Mesenchymal stem cell (in vitro differentiated cells and primary cell): Measurements from ENCODE around the gene MROH8.
"Not testable (repeated sequence)": the region's sequence is repeated elsewhere in the genome, so short reads cannot be mapped to it uniquely, and the experiment has no call there.

Experiments
- DNase-seq: peaks from one replicate; pipeline ENCODE4 v3.0.0-alpha.2; 2013
- H2AFZ ChIP-seq: one replicate; pipeline ENCODE4 v1.6.1; 2013; ENCODE audit warnings: low read depth, mild to moderate bottlenecking, control low read depth, inconsistent platforms, low read length, moderate library complexity
- H2AK5ac ChIP-seq: 2 replicates; pipeline ENCODE4 v1.6.1; 2013; ENCODE audit warnings: low read length, moderate library complexity, mild to moderate bottlenecking, inconsistent platforms; ENCODE audit not compliant: severe bottlenecking
- H2BK120ac ChIP-seq: one replicate; pipeline ENCODE4 v1.6.1; 2013; ENCODE audit warnings: low read depth, mild to moderate bottlenecking, inconsistent platforms, low read length, moderate library complexity
- H2BK12ac ChIP-seq, 2 experiments: one replicate each; pipeline ENCODE4 v1.6.1; 2013; ENCODE audit warnings: inconsistent platforms in 2 of 2, low read length in 2 of 2, mild to moderate bottlenecking in 2 of 2, moderate library complexity in 2 of 2, control low read depth in 1 of 2
- H2BK15ac ChIP-seq: one replicate; pipeline ENCODE4 v1.6.1; 2013; ENCODE audit warnings: mild to moderate bottlenecking, low read depth, inconsistent platforms; ENCODE audit not compliant: poor library complexity, severe bottlenecking
- H2BK5ac ChIP-seq: 2 replicates; pipeline ENCODE4 v1.6.1; 2013; ENCODE audit warnings: low read depth, mild to moderate bottlenecking, low read length, control low read depth, inconsistent platforms; ENCODE audit not compliant: poor library complexity, severe bottlenecking
- H3K14ac ChIP-seq, 2 experiments: one replicate each; pipeline ENCODE4 v1.6.1; 2013; ENCODE audit warnings: inconsistent platforms in 2 of 2, low read length in 2 of 2, control low read depth in 1 of 2, mild to moderate bottlenecking in 1 of 2, moderate library complexity in 1 of 2
- H3K18ac ChIP-seq, 2 experiments: one replicate each; pipeline ENCODE4 v1.6.1; 2013; ENCODE audit warnings: inconsistent platforms in 2 of 2, low read length in 2 of 2, control low read depth in 1 of 2, low read depth in 1 of 2, mild to moderate bottlenecking in 1 of 2
- H3K23ac ChIP-seq, 2 experiments: one replicate each; pipeline ENCODE4 v1.6.1; 2013; ENCODE audit warnings: inconsistent platforms in 2 of 2, low read length in 2 of 2, mild to moderate bottlenecking in 2 of 2, moderate library complexity in 2 of 2, control low read depth in 1 of 2
- H3K27ac ChIP-seq: 2 replicates; pipeline ENCODE4 v1.5.1; 2013; ENCODE audit warnings: mild to moderate bottlenecking, moderate library complexity, low read length, control low read depth, inconsistent platforms; ENCODE audit not compliant: poor library complexity, severe bottlenecking
- H3K27me3 ChIP-seq, 2 experiments: 2 replicates each; pipeline versions ENCODE4 v1.6.1 to v1.7.0; 2013; ENCODE audit warnings: low read length in 2 of 2, mild to moderate bottlenecking in 2 of 2, moderate library complexity in 2 of 2, control low read depth in 1 of 2, inconsistent platforms in 1 of 2; ENCODE audit not compliant: control insufficient read depth in 1 of 2, insufficient read depth in 1 of 2
- H3K36me3 ChIP-seq, 2 experiments: 2 replicates each; pipeline versions ENCODE4 v1.6.1 to v1.7.0; 2013; ENCODE audit warnings: low read length in 2 of 2, control low read depth in 1 of 2, inconsistent platforms in 1 of 2, low read depth in 1 of 2, mild to moderate bottlenecking in 1 of 2; ENCODE audit not compliant: insufficient read depth in 2 of 2, control insufficient read depth in 1 of 2
- H3K4ac ChIP-seq, 2 experiments: one replicate each; pipeline ENCODE4 v1.6.1; 2013; ENCODE audit warnings: inconsistent platforms in 2 of 2, low read length in 2 of 2, mild to moderate bottlenecking in 2 of 2, moderate library complexity in 2 of 2, control low read depth in 1 of 2, low read depth in 1 of 2
- H3K4me1 ChIP-seq: 2 replicates; pipeline ENCODE4 v1.6.1; 2013; ENCODE audit warnings: low read depth, low read length, control low read depth; ENCODE audit not compliant: control insufficient read depth, insufficient read depth
- H3K4me2 ChIP-seq: 2 replicates; pipeline ENCODE4 v1.6.1; 2013; ENCODE audit warnings: low read length, mild to moderate bottlenecking, inconsistent platforms; ENCODE audit not compliant: poor library complexity, severe bottlenecking
- H3K4me3 ChIP-seq, 2 experiments: 2 replicates each; pipeline versions ENCODE4 v1.5.1 to v1.7.0; 2013; ENCODE audit warnings: low read length in 2 of 2, mild to moderate bottlenecking in 2 of 2, control low read depth in 1 of 2, low read depth in 1 of 2; ENCODE audit not compliant: insufficient read depth in 1 of 2
- H3K79me1 ChIP-seq: replicated peaks from 2 replicates; pipeline ENCODE4 v1.6.1; 2013; ENCODE audit warnings: mild to moderate bottlenecking, control low read depth, low read length, inconsistent platforms; ENCODE audit not compliant: poor library complexity, severe bottlenecking
- H3K9ac ChIP-seq: 2 replicates; pipeline ENCODE4 v1.7.0; 2013; ENCODE audit warnings: mild to moderate bottlenecking, low read length, moderate library complexity
- H3K9me3 ChIP-seq: 2 replicates; pipeline ENCODE4 v1.7.0; 2013; ENCODE audit warnings: mild to moderate bottlenecking, low read length; ENCODE audit not compliant: control insufficient read depth
- H4K8ac ChIP-seq: one replicate; pipeline ENCODE4 v1.6.1; 2013; ENCODE audit warnings: inconsistent platforms, mild to moderate bottlenecking, low read length, moderate library complexity
- H4K91ac ChIP-seq: one replicate; pipeline ENCODE4 v1.6.1; 2013; ENCODE audit warnings: mild to moderate bottlenecking, low read length, inconsistent platforms
- WGBS: methylation state at CpG from one replicate; pipeline ENCODE4 v1.1.7; 2013; ENCODE audit warnings: mixed read lengths; 5-methylcytosine and 5-hydroxymethylcytosine counted together

MROH8 gene

GRCh38 chr20:37069563-37069962 is 109.8 kb downstream of the MROH8 start:
- H3K27ac ChIP-seq, H3K14ac ChIP-seq, H3K23ac ChIP-seq, H2AK5ac ChIP-seq, H3K4me2 ChIP-seq, H4K8ac ChIP-seq, H3K79me1 ChIP-seq, H2BK5ac ChIP-seq, H3K4ac ChIP-seq, H3K36me3 ChIP-seq, H2AFZ ChIP-seq, H2BK15ac ChIP-seq, H3K4me3 ChIP-seq, H2BK120ac ChIP-seq, H4K91ac ChIP-seq, H2BK12ac ChIP-seq, H3K9ac ChIP-seq, H3K18ac ChIP-seq, DNase-seq, H3K27me3 ChIP-seq, H3K4me1 ChIP-seq, H3K9me3 ChIP-seq: not testable (repeated sequence)
- 95% methylated on average over 11 of the region's 25 CpGs for WGBS

GRCh38 chr20:37066168-37066567 is 113.2 kb downstream of the MROH8 start:
- Histone ChIP-seq H3K4ac (no peak overlapping the region), H3K4me3 (no peak overlapping the region), H3K36me3 (peaks cover 0 to 17% of the 10 kb centered on the region in 2 experiments), H2BK5ac (no peak overlapping the region), H3K18ac (no peak overlapping the region), H3K27me3 (no peaks in the 10 kb centered on the region), H3K9me3 (no peaks in the 10 kb centered on the region), H3K27ac (no peak overlapping the region), H3K14ac (no peak overlapping the region), H2AK5ac (no peak overlapping the region), H2AFZ (no peak overlapping the region), H4K8ac (no peak overlapping the region), H3K4me2 (no peak overlapping the region), H3K4me1 (no peaks in the 10 kb centered on the region), H2BK15ac (no peak overlapping the region), H4K91ac (no peak overlapping the region), H3K9ac (no peak overlapping the region), H2BK120ac (no peak overlapping the region), H3K23ac (no peak overlapping the region), H3K79me1 (peaks cover 4% of the 10 kb centered on the region), H2BK12ac (no peak overlapping the region)
- DNase-seq: no peak
- 89% methylated on average over 2 of the region's 2 CpGs for WGBS

- H3K79me1 ChIP-seq: peaks cover 3% of the 10 kb centered on the region
- H3K4me2 ChIP-seq: no peak overlapping the region
- H3K4me3 ChIP-seq: no peak overlapping the region
- H2AFZ ChIP-seq: no peak overlapping the region
- no peak for DNase-seq
- no peak overlapping the region for H2BK5ac ChIP-seq
- no peak overlapping the region for H2BK15ac ChIP-seq
- H3K18ac ChIP-seq: no peak overlapping the region
- H4K91ac ChIP-seq: no peak overlapping the region
- peaks cover 0 to 49% of the 10 kb centered on the region in 2 experiments for H3K36me3 ChIP-seq
- no peak overlapping the region for H2AK5ac ChIP-seq
- no peak overlapping the region for H4K8ac ChIP-seq
- H3K27me3 ChIP-seq: no peaks in the 10 kb centered on the region
- no peaks in the 10 kb centered on the region for H3K4me1 ChIP-seq
- no peak overlapping the region for H3K4ac ChIP-seq
- WGBS: 100% methylated on average over 2 of the region's 3 CpGs
- no peak overlapping the region for H2BK12ac ChIP-seq
- H3K9ac ChIP-seq: no peak overlapping the region
- no peaks in the 10 kb centered on the region for H3K9me3 ChIP-seq
- no peak overlapping the region for H2BK120ac ChIP-seq
- no peak overlapping the region for H3K23ac ChIP-seq
- no peak overlapping the region for H3K14ac ChIP-seq
- no peak overlapping the region for H3K27ac ChIP-seq
These were observed 124.1 kb downstream of the MROH8 start for GRCh38 chr20:37055276-37055675.

GRCh38 chr20:37053230-37053950 is 126.0 kb downstream of the MROH8 start:
- H3K18ac ChIP-seq: no peak overlapping the region
- H3K27me3 ChIP-seq: no peaks in the 10 kb centered on the region
- H3K79me1 ChIP-seq: peaks cover 3% of the 10 kb centered on the region
- H3K4ac ChIP-seq: no peak overlapping the region
- H3K14ac ChIP-seq: no peak overlapping the region
- H3K23ac ChIP-seq: no peak overlapping the region
- H4K91ac ChIP-seq: no peak overlapping the region
- H3K4me1 ChIP-seq: no peaks in the 10 kb centered on the region
- H2BK120ac ChIP-seq: no peak overlapping the region
- H3K9ac ChIP-seq: no peak overlapping the region
- H3K4me3 ChIP-seq: no peak overlapping the region
- H4K8ac ChIP-seq: no peak overlapping the region
- no peak overlapping the region for H2AFZ ChIP-seq
- no peak overlapping the region for H2AK5ac ChIP-seq
- no peak overlapping the region for H2BK5ac ChIP-seq
- DNase-seq: peak; percentile 10
- no peak overlapping the region for H3K4me2 ChIP-seq
- H2BK15ac ChIP-seq: no peak overlapping the region
- peaks cover 0 to 43% of the 10 kb centered on the region in 2 experiments for H3K36me3 ChIP-seq
- no peak overlapping the region for H3K27ac ChIP-seq
- H2BK12ac ChIP-seq: no peak overlapping the region
- 100% methylated on average over 1 of the region's 4 CpGs for WGBS
- no peaks in the 10 kb centered on the region for H3K9me3 ChIP-seq
